ENCODE measurements around the gene NLGN2. TPM values are rescaled to one million over a fixed set of nuclear protein-coding genes. Genes with fewer than 3 reads are reported as not detected.

NLGN2 gene
- total and polyA plus RNA-seq, 2 experiments from 2014 or later = 14.4 to 38.7 TPM

GRCh38 chr17:7383742-7384488 lies 23.7 kb upstream of the NLGN2 start:
- ATAC-seq (peak; percentile 88), DNase-seq (ENCODE audit: low spot score) (peak; percentile 91)
- no peaks in the 10 kb centered on the region for H3K79me2 ChIP-seq (replicated peaks; ENCODE audit: insufficient read depth)
- peak overlapping the region; percentile 66; the same call in 2 of the 3 replicates for H3K4me3 Mint-ChIP-seq
- no peaks in the 10 kb centered on the region; the same call in 1 of the 2 replicates for H4K20me1 ChIP-seq (replicated peaks; ENCODE audit: insufficient read depth)
- H3K27me3 Mint-ChIP-seq (ENCODE audit: insufficient read depth, low read depth, poor library complexity) = peaks cover 40% of the 10 kb centered on the region
- peak overlapping the region; percentile 95 for H3K4me2 ChIP-seq
- no peaks in the 10 kb centered on the region; the same call in 1 of the 2 replicates for H3K36me3 ChIP-seq (ENCODE audit: insufficient read depth)
- H3K27me3 ChIP-seq (ENCODE audit: insufficient read depth) = peaks cover 42% of the 10 kb centered on the region
- peak; percentile 88 for TF ChIP-seq CREB1 (CRISPR knock-in tag; IDR thresholded peaks at IDR 0.05; ENCODE audit: low read depth)
- TF ChIP-seq POLR2AphosphoS5 (IDR thresholded peaks at IDR 0.05; ENCODE audit: low read depth) = peak; percentile 76
- no peak for TF ChIP-seq CTCF (conservative IDR thresholded peaks at IDR 0.05; ENCODE audit: low read depth in 2 of 2)
- peak; percentile 9 for TF ChIP-seq REST (IDR thresholded peaks at IDR 0.05; ENCODE audit: unreplicated experiment)
- H3K36me3 Mint-ChIP-seq (ENCODE audit: low read depth) = peaks cover 7% of the 10 kb centered on the region; the same call in 2 of the 3 replicates
- no peak overlapping the region for H3K27ac Mint-ChIP-seq
- peaks cover 20% of the 10 kb centered on the region; the same call in 1 of the 2 replicates for H3F3A ChIP-seq (replicated peaks; ENCODE audit: low read depth)
- H3K4me3 ChIP-seq = peak overlapping the region; percentile 74
- no peaks in the 10 kb centered on the region for H3K9me2 ChIP-seq (ENCODE audit: insufficient read depth)
- no peak overlapping the region for H3K27ac ChIP-seq (ENCODE audit: low read depth)
- peak overlapping the region; percentile 81; the same call in 1 of the 2 replicates for H2AFZ ChIP-seq
- peaks cover 21% of the 10 kb centered on the region for H3K4me1 Mint-ChIP-seq
- H3K4me1 ChIP-seq (ENCODE audit: insufficient read depth) = peaks cover 17% of the 10 kb centered on the region
- H3K9me3 Mint-ChIP-seq = peaks cover 6% of the 10 kb centered on the region

GRCh38 chr17:7384489-7385081 lies 23.1 kb upstream of the NLGN2 start:
- H3K9me3 Mint-ChIP-seq = no peaks in the 10 kb centered on the region
- peak overlapping the region; percentile 66 for H3K4me3 Mint-ChIP-seq
- Histone ChIP-seq H3K27me3 (ENCODE audit: insufficient read depth) (peaks cover 36% of the 10 kb centered on the region), H3F3A (replicated peaks; ENCODE audit: low read depth) (peaks cover 20% of the 10 kb centered on the region; the same call in 1 of the 2 replicates), H3K4me3 (peak overlapping the region; percentile 74), H4K20me1 (replicated peaks; ENCODE audit: insufficient read depth) (no peaks in the 10 kb centered on the region; the same call in 1 of the 2 replicates), H3K4me1 (ENCODE audit: insufficient read depth) (peaks cover 17% of the 10 kb centered on the region), H2AFZ (peak overlapping the region; percentile 81; the same call in 1 of the 2 replicates), H3K9me2 (ENCODE audit: insufficient read depth) (no peaks in the 10 kb centered on the region), H3K36me3 (ENCODE audit: insufficient read depth) (no peaks in the 10 kb centered on the region; the same call in 1 of the 2 replicates), H3K27ac (ENCODE audit: low read depth) (no peak overlapping the region), H3K4me2 (peak overlapping the region; percentile 95), H3K79me2 (replicated peaks; ENCODE audit: insufficient read depth) (no peaks in the 10 kb centered on the region)
- peaks cover 37% of the 10 kb centered on the region for H3K27me3 Mint-ChIP-seq (ENCODE audit: insufficient read depth, low read depth, poor library complexity)
- peaks cover 7% of the 10 kb centered on the region for H3K36me3 Mint-ChIP-seq (ENCODE audit: low read depth)
- peaks cover 21% of the 10 kb centered on the region for H3K4me1 Mint-ChIP-seq
- H3K27ac Mint-ChIP-seq = no peak overlapping the region
- TF ChIP-seq REST (IDR thresholded peaks at IDR 0.05; ENCODE audit: unreplicated experiment) = no peak
- ATAC-seq = peak; percentile 6
- peak; percentile 44 for DNase-seq (ENCODE audit: low spot score)

All from GM23338 (cell line).